Bronchial epithelial cell (primary cell): Measurements from ENCODE around the gene ZSCAN1. TPM values are rescaled to one million over a fixed set of nuclear protein-coding genes. Genes with fewer than 3 reads are reported as not detected.

ENCODE experiments used
- DNase-seq: peaks from one replicate; pipeline ENCODE4 v3.0.0-alpha.2; 2010; ENCODE audit warnings: low read depth
- FAIRE-seq: peaks from 2 replicates; lab custom pipeline; 2011; peaks lifted over from hg19 to GRCh38; lab: Jason Lieb, UNC
- H3K27me3 ChIP-seq: 2 replicates; pipeline ENCODE4 v1.5.1; 2011; ENCODE audit warnings: low read length; ENCODE audit not compliant: control insufficient read depth, insufficient read depth
- H3K36me3 ChIP-seq: 2 replicates; pipeline ENCODE4 v1.5.1; 2011; ENCODE audit warnings: low read length; ENCODE audit not compliant: control insufficient read depth, insufficient read depth
- H3K4me3 ChIP-seq: 2 replicates; pipeline ENCODE4 v1.5.1; 2011; ENCODE audit warnings: mild to moderate bottlenecking, low read depth, low read length, control low read depth
- CTCF ChIP-seq: IDR thresholded peaks from 2 replicates; pipeline ENCODE4 v1.5.1; 2011; ENCODE audit warnings: mild to moderate bottlenecking, moderate library complexity, low read length, control low read depth, inconsistent platforms; ENCODE audit not compliant: insufficient read depth, severe bottlenecking
- total RNA-seq: library from RNA; depleted of rRNA; stranded (reverse); fragments of >200 nt; gene quantifications from 2 replicates; pipeline ENCODE4 v1.2.1, GENCODE V29; 2014

ZSCAN1 gene
- total RNA-seq, 1 donor from 2014 or later: under 0.01 TPM

GRCh38 chr19:58096884-58097283, 63.1 kb downstream of the ZSCAN1 start:
- no peak for TF ChIP-seq CTCF
- no peak for DNase-seq
- no peak for FAIRE-seq
- Histone ChIP-seq H3K27me3 (no peaks in the 10 kb centered on the region), H3K36me3 (peaks cover 1% of the 10 kb centered on the region), H3K4me3 (no peak overlapping the region)

GRCh38 chr19:58097349-58097748, 63.5 kb downstream of the ZSCAN1 start:
- DNase-seq: no peak
- no peak for TF ChIP-seq CTCF
- peaks cover 1% of the 10 kb centered on the region for H3K36me3 ChIP-seq
- FAIRE-seq: no peak
- H3K27me3 ChIP-seq: no peaks in the 10 kb centered on the region
- peak overlapping the region; percentile 98 for H3K4me3 ChIP-seq

- Histone ChIP-seq H3K4me3 (peak within 1 kb of the TSS; percentile 98), H3K36me3 (peaks cover 1% of the 10 kb centered on the region), H3K27me3 (no peaks in the 10 kb centered on the region)
- TF ChIP-seq CTCF: no peak
- FAIRE-seq: peak; percentile 40
- DNase-seq: peak; percentile 84
Measured at GRCh38 chr19:58097781-58098681, 64.2 kb downstream of the ZSCAN1 start, which contains the start of gene ZSCAN18. Gene ZSCAN18 (minus strand): TSS chr19:58098231. CDS start chr19:58090267, 7,964 bp downstream.

GRCh38 chr19:58098682-58098998, 64.8 kb downstream of the ZSCAN1 start:
- no peak for FAIRE-seq
- DNase-seq: no peak

More at GRCh38 chr19:58098682-58098998, 64.8 kb downstream of the ZSCAN1 start:
- Histone ChIP-seq H3K27me3 (no peaks in the 10 kb centered on the region), H3K36me3 (peaks cover 1% of the 10 kb centered on the region), H3K4me3 (peak overlapping the region; percentile 98)
- no peak for TF ChIP-seq CTCF

Other genes with a start within 250 kb of the ZSCAN1 start
- 7.0 and 8.2 TPM in 2 replicates for gene ZNF552, start 219.1 kb upstream of the ZSCAN1 start, total RNA-seq
- 19.8 and 36.1 TPM in 2 replicates for gene ZNF587B, start 203.7 kb upstream of the ZSCAN1 start, total RNA-seq
- 11.8 and 19.5 TPM in 2 replicates for gene ZNF587, start 184.2 kb upstream of the ZSCAN1 start, total RNA-seq
- gene ZNF814, start 145.0 kb upstream of the ZSCAN1 start, total RNA-seq: 6.4 and 6.8 TPM in 2 replicates
- gene ZNF417, start 117.4 kb upstream of the ZSCAN1 start, total RNA-seq: 14.2 and 15.5 TPM in 2 replicates
- gene ZNF418, start 98.6 kb upstream of the ZSCAN1 start, total RNA-seq: 5.5 and 6.1 TPM in 2 replicates
- gene ZNF256, start 86.3 kb upstream of the ZSCAN1 start, total RNA-seq: 8.3 and 8.4 TPM in 2 replicates
- 0.26 and 0.38 TPM in 2 replicates for gene C19orf18, start 59.5 kb upstream of the ZSCAN1 start, total RNA-seq
- gene ZNF606, start 31.2 kb upstream of the ZSCAN1 start, total RNA-seq: 9.2 and 12.8 TPM in 2 replicates
- gene ZNF135, start 25.3 kb downstream of the ZSCAN1 start, total RNA-seq: 1.6 and 3.7 TPM in 2 replicates
- gene ZSCAN18, start 64.2 kb downstream of the ZSCAN1 start, total RNA-seq: 16.6 and 40.8 TPM in 2 replicates
- gene ZNF329, start 116.8 kb downstream of the ZSCAN1 start, total RNA-seq: 14.1 and 14.5 TPM in 2 replicates
- gene ZNF274, start 149.0 kb downstream of the ZSCAN1 start, total RNA-seq: 28.2 and 36.5 TPM in 2 replicates
- 55.8 and 65.8 TPM in 2 replicates for gene ZNF544, start 194.9 kb downstream of the ZSCAN1 start, total RNA-seq
- 2.3 and 2.4 TPM in 2 replicates for gene ZNF8, start 244.9 kb downstream of the ZSCAN1 start, total RNA-seq